ENCODE data around the gene GGNBP2.

The GGNBP2 gene

DNA sequence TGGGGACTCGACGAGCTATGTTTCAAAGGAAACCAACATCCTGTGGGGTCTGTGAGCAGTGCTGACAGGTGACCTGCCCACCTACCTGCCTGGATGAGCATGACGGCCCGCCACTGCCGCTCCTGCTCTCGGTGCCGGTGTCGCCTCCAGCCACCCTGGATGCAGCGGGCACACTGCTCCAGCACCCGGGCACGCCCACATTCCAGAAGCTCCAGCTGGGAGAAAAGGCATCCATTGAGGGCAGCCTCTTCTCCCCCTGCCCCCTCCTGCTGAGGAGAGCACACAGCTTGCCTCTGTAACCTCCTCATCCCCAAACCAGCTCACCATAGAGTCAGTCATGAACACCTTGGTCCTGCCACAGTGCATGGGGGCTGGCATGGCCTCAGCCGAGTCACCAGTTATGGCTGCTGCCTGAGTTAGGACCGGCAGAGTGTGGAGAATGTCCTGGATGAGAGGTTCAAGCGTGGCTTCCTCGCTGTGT lies 43.9 kb upstream of the GGNBP2 start:
- TF ChIP-seq, protein P1, sequence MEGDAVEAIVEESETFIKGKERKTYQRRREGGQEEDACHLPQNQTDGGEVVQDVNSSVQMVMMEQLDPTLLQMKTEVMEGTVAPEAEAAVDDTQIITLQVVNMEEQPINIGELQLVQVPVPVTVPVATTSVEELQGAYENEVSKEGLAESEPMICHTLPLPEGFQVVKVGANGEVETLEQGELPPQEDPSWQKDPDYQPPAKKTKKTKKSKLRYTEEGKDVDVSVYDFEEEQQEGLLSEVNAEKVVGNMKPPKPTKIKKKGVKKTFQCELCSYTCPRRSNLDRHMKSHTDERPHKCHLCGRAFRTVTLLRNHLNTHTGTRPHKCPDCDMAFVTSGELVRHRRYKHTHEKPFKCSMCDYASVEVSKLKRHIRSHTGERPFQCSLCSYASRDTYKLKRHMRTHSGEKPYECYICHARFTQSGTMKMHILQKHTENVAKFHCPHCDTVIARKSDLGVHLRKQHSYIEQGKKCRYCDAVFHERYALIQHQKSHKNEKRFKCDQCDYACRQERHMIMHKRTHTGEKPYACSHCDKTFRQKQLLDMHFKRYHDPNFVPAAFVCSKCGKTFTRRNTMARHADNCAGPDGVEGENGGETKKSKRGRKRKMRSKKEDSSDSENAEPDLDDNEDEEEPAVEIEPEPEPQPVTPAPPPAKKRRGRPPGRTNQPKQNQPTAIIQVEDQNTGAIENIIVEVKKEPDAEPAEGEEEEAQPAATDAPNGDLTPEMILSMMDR (IDR thresholded peaks at IDR 0.05; ENCODE audit: unreplicated experiment in 3 of 3), result no peak
- Mint-ChIP-seq H3K9me3 (no peaks in the 10 kb centered on the region), H3K27me3 (ENCODE audit: low read depth) (no peaks in the 10 kb centered on the region), H3K36me3 (ENCODE audit: low read depth) (peaks cover 37% of the 10 kb centered on the region), H3K4me1 (peaks cover 10% of the 10 kb centered on the region), H3K27ac (no peak overlapping the region), H3K4me3 (no peak overlapping the region)

DNA sequence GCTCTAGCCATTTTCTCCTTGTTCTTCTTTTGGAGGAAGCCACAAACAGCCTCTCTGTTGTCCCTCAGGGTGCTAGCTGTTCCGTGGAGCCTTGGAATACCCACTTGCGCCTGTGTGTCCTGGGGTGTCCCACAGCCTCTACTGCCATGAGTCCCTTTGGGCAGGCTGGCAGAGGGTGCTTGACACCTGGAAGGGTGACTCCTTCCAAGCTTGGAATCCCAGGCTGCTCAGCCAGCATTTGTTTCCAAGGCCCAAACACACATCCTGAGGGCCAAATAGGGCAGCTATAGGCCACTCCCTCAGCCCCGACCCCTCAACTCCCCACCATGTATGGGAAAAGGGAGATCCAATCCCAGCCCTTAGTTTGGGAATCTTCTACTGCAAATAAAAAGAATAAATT lies 43.4 kb upstream of the GGNBP2 start:
- Mint-ChIP-seq H3K4me1 (peaks cover 4% of the 10 kb centered on the region), H3K36me3 (ENCODE audit: low read depth) (peaks cover 33% of the 10 kb centered on the region), H3K9me3 (no peaks in the 10 kb centered on the region), H3K27ac (no peak overlapping the region), H3K4me3 (no peak overlapping the region), H3K27me3 (ENCODE audit: low read depth) (no peaks in the 10 kb centered on the region)
- TF ChIP-seq, protein P1 (IDR thresholded peaks at IDR 0.05; ENCODE audit: unreplicated experiment in 3 of 3), result no peak

DNA sequence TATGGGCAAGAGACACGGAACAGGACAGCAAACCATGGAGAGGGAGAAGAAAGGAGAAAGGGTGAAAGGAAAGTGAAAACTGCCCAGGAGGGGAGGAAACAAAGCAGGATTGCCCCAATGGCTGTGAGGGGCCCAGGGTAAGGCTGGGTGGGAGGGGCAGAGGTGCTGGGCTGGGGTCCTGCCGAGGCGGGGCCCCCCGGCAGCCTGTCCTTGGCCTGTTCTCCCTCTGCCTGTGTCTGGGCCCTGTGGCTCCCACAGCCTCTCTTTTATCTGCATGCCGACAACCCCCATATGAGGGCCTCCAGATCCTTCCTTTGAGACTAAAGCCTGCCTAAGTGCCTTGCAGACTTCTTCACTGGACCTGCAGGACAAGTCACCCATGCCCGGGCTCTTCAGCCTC lies 42.8 kb upstream of the GGNBP2 start:
- Mint-ChIP-seq H3K36me3 (ENCODE audit: low read depth) (peaks cover 29% of the 10 kb centered on the region), H3K9me3 (no peaks in the 10 kb centered on the region), H3K27me3 (ENCODE audit: low read depth) (no peaks in the 10 kb centered on the region), H3K27ac (no peak overlapping the region), H3K4me3 (no peak overlapping the region), H3K4me1 (no peaks in the 10 kb centered on the region)
- TF ChIP-seq, protein P1 (IDR thresholded peaks at IDR 0.05; ENCODE audit: unreplicated experiment in 3 of 3), result no peak

DNA sequence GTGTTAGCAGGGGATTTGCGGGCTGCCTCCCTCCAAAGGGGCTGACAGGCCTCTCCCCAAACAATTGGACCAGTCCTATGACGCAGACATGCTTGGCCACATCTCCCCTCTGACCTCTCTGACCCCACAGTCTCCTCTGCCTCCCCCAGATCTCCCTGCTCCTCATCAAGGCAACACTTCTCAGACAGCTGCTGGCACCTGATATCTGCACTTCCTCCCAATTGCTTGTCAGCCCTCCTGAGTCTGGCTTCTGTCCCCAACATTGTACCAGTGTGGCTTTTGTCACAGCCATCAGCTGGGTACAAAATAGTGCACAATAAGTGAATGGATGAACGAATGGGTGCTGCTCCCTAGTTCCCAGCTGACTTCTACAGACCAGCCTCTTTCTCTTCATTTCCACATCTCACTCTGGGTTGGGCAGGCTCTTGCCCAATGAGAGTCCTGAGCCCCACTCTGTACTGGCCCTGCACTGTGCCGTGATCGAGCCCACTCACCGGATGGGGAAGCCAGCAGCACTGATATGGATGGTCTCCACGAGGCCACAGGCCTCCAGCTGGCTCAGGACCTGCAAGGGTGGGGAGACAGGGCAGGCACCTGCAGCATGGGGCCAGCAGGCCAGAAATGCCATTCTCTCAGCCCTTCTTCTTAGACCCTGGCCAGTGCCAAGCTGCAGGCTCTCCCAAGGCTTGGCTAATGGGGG lies 41.1 kb upstream of the GGNBP2 start:
- H3K27me3 Mint-ChIP-seq (ENCODE audit: low read depth), result no peaks in the 10 kb centered on the region
- H3K27ac Mint-ChIP-seq, result no peak overlapping the region
- TF ChIP-seq, protein P1 (IDR thresholded peaks at IDR 0.05; ENCODE audit: unreplicated experiment in 3 of 3), result no peak
- H3K4me3 Mint-ChIP-seq, result no peak overlapping the region
- H3K36me3 Mint-ChIP-seq (ENCODE audit: low read depth), result peaks cover 20% of the 10 kb centered on the region
- no peaks in the 10 kb centered on the region for H3K4me1 Mint-ChIP-seq
- no peaks in the 10 kb centered on the region for H3K9me3 Mint-ChIP-seq

DNA sequence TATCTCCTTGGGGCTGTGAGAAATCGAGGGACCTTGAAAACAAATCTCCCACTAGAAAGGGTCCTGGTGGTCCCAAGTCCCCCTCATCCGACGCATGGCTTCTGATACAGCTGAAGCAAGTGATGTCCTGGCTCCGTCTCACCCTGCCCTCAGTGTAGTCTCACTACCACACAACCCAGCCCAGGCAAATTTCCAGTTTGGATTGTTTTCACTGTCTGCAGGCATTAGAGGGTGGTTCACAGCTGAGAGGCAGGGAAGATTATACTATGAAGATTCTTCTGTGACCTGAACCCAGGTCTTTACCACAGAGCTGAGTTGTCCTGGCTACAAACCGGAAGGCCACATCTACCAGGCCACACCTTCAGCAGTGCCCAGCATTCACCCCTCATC lies 40.6 kb upstream of the GGNBP2 start:
- Mint-ChIP-seq H3K4me3 (no peak overlapping the region), H3K9me3 (no peaks in the 10 kb centered on the region), H3K36me3 (ENCODE audit: low read depth) (peaks cover 20% of the 10 kb centered on the region), H3K27ac (no peak overlapping the region), H3K27me3 (ENCODE audit: low read depth) (no peaks in the 10 kb centered on the region), H3K4me1 (no peaks in the 10 kb centered on the region)
- TF ChIP-seq, protein P1 (IDR thresholded peaks at IDR 0.05; ENCODE audit: unreplicated experiment in 3 of 3), result no peak

DNA sequence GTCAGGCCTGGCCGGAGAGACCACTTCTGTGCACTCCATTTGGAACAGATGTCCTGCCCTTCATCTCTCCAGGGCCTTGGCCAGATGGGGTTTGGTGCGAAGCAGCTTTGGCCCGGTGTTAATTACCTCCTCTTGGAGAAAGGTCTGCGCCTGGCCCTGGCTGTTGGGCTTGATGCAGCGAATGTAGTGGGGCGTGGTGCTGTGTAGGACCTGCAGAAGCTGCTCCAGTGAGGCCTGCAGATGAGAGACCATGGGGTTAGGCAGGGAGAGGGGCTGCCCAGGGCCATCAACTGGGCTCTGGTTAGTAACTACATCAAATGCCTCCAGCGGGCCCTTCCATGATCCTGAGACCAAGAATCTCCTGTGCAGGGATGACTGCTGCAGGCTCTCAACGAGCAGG lies 39.5 kb upstream of the GGNBP2 start:
- Mint-ChIP-seq H3K4me3 (no peak overlapping the region), H3K36me3 (ENCODE audit: low read depth) (peaks cover 27% of the 10 kb centered on the region), H3K27ac (no peak overlapping the region), H3K4me1 (no peaks in the 10 kb centered on the region), H3K27me3 (ENCODE audit: low read depth) (no peaks in the 10 kb centered on the region), H3K9me3 (no peaks in the 10 kb centered on the region)
- TF ChIP-seq, protein P1 (IDR thresholded peaks at IDR 0.05; ENCODE audit: unreplicated experiment in 3 of 3), result no peak

Data from nephron (organoid).